GM18505 (cell line): ENCODE data around the gene AIMP2.
A peak's percentile ranks its signal among the peaks of the same experiment; 100 is the strongest.
"Not testable (repeated sequence)": the region's sequence is repeated elsewhere in the genome, so short reads cannot be mapped to it uniquely, and the experiment has no call there.

Source experiments
- ATAC-seq: cut with Tn5 transposase; IDR thresholded peaks from one replicate; pipeline ENCODE4 v1.9.1; 2021; ENCODE audit not compliant: unreplicated experiment
- POLR2A ChIP-seq: IDR thresholded peaks from 4 replicates; pipeline ENCODE4 v1.6.1; 2011; ENCODE audit warnings: borderline replicate concordance; ENCODE audit not compliant: insufficient read depth, insufficient read length; ENCODE audit errors: extremely low read depth

Gene AIMP2

DNA sequence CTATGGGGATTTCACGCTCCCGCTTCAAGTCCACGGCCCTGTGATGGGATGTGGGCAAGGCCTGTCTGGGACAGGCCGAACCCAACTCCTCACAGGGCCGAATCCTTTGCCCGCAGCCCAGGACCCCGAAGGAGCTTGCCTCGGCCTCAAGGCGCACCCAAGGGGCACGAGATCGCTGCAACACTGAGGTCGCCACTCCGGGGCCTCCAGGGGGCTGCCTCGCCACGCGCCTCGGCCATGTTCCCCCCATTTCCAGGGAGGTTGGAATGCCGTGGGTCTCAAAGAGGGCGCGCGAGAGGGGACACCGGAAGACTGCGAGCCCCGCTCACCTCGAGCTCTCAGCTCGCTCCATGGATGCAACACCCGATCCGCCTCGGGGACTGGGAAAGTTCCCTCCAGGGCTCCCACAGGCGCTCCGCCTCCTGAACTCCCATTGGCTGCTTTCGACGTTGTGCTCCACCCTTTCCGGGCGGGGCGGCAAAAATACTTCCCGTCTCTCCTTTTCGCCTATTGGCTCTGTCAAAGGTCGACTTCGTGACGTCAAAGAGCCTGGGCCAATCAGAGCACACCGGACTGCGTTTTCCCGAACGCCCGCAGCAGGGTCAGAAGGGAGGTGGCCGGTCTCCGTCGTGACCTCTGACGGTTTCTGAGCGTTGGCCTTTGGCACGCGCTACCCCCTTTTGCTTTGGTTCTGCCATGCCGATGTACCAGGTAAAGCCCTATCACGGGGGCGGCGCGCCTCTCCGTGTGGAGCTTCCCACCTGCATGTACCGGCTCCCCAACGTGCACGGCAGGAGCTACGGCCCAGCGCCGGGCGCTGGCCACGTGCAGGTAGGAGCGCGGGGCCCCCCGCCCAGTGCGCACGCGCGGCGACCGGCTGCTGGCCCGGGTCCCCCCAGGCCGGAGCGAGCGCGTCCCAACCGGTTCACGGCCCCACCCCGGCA is at the start of gene AIMP2, which contains the start of gene PMS2:
TSS of gene AIMP2 (plus strand) at position 605 of the 944 bp plus-strand sequence. CDS start at position 697, 92 bp downstream.
TSS of gene PMS2 (minus strand) at position 382 of the 944 bp plus-strand sequence. CDS start at position 352, 30 bp downstream.
- TF ChIP-seq POLR2A, result peak; percentile 85

DNA sequence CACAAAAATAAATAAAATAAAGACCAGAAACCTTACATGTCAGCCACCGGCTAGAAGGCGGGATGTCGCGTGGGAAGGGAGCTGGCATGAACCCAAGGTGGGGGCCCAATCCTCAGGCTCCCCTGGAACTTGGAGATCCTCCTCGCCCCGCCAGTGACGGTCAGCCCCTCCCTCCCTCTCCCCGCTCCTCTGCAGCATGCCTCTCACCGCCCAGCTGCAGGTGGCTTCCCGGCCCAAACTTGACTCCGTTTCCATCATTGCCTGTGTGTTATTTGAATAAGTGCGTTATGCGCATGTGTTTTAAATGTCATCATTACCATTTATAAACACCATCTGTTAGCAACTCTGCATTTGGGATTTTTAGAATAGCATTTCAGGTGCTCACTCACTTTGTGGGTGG is 45.9 kb upstream of the AIMP2 start:
- ATAC-seq, result not testable (repeated sequence)

More for the DNA sequence above, at the start of gene AIMP2, which contains the start of gene PMS2:
- ATAC-seq, result peak; percentile 92

DNA sequence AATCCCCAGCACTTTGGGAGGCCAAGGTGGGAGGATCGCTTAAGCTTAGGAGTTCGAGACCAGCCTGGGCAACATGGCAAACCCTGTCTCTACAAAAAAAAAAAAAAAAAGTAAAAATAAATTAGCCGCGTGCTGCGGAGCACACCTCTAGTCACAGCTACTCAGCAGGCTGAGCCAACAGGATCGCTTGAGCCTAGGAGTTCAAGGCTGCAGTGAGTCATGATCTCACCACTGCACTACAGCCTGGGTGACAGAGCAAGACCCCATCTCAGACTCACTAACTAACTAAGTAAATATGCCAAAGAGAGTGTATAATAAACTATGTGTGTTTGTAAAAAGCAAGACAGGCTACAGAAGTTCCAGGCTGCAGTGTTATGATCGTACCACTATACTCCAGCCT is 45.3 kb upstream of the AIMP2 start:
- not testable (repeated sequence) for ATAC-seq

DNA sequence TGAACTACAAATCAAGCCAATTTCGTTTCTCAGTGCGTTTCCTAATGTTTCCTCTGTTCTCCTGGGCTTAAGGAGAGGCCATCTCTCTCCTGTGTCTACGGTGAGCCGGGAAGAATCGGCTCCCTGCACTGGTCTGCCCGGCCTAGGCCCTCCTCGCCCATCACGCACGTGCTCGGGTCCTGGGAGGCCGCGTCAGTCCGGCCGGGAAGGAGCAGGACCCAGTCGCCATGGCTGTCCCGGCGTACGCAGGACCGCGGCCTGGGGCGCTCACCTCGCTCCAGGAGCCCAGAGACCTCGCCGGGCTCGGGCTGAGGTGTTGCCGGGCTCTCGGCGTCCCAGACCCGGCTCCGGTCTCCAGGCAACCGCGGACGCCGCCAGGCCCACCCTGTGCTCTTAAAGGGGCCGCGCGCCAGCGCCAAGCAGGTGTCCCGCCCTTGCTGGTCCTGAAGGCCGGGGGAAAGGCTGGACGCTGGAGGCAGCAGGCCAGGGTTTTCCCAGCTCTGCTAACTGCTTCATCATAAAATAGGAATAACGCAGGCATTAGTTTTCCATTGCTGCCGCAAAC is 38.6 kb upstream of the AIMP2 start, which contains the start of gene RSPH10B:
TSS of gene RSPH10B (minus strand) at position 343 of the 565 bp plus-strand sequence. CDS start 3,573 bp downstream, outside the sequence.
- ATAC-seq, result not testable (repeated sequence)

DNA sequence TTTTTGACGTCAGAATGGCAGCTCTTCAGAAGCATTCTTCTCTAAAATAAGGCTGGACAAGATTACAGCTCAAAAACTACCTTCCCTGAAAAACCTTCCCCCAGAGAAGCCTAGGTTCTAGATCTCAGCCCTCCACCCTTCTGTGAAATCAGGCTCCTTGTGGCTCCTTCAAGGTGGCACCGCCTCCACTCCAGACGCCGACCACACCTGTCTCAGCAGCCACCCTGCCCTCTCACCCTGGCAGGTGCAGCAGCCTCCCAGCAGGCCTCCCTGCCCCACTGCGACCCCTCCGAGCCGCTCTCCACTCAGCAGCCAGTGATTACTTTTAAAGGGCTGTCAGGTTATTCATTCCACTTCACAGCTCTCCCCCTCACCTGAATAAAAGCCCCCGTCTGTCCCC is 35.5 kb upstream of the AIMP2 start:
- ATAC-seq, result not testable (repeated sequence)

DNA sequence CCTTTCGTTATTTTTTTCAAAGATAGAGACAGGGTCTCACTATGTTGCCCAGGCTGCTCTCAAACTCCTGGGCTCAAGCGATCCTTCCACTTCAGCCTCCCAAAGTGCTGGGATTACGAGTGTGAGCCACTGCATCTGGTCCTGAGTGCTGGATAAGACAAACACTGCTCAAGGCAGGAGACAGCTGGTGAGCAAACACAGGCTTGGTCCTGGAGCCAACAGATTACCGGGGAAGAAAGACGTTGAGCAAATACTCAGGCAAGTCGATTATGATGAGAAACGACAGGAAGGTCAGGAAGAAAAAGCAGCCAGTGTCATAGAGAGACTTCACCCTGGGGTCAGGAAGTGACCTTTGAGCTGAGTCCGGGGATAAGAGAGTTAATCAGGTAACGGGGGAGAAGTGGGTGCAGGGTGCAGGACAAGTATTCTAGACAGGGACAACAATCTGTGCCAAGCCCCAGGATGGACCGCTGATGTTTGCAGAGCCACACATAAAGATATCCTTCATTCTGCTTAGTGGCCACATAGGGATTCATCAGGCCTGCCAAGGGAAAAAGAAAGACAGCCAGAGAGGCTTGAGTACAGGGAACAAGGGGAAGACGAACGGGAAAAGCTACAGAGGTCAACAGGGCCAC is 29.3 kb upstream of the AIMP2 start:
- ATAC-seq, result not testable (repeated sequence)

DNA sequence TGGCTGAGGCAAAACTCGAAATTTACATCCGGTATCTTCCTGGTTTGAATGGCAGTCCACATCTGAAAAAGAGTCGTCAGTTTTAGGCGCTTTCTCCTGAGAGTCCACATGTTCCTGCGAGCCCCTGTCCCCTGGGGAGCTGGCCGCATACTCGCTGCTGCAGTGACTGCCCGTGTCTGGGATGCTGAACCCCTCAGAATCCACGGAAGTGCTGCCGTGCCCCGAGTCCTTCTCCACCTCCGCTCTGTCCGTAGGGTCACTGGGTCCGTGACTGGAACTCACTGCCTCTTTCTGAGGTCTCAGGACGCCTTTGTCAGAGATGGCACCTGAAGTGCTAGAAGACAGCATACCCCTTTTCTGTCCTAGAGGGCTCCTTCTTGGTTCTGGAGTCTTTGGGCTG is 22.0 kb upstream of the AIMP2 start:
- not testable (repeated sequence) for ATAC-seq

DNA sequence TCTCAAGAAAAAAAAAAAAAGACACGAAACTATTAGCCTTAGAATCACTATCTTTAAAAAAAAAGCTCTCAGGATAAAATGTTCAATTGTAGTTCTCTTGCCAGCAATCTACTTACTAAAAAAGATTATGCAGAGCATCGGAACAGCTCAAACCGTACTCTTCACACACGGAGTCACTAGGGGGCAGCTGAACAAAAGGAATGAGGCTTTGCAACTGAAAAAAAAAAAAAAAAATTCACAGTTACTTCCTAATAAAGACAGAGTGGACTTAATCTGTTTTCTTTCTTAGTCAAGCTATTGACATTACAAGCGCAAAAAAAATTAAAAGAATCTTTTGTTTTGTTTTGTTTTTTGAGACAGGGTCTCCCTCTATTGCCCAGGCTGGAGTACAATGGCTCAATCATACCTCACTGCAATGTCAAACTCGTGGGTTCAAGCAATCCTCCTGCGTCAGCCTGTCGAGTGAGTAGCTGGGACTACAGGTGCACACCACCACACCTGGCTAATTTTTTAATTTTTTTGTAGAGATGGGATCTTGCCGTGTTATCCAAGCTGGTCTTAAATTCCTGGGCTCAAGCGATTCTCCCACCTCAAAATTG is 11.8 kb upstream of the AIMP2 start:
- ATAC-seq, result no peak
- no peak for TF ChIP-seq POLR2A

DNA sequence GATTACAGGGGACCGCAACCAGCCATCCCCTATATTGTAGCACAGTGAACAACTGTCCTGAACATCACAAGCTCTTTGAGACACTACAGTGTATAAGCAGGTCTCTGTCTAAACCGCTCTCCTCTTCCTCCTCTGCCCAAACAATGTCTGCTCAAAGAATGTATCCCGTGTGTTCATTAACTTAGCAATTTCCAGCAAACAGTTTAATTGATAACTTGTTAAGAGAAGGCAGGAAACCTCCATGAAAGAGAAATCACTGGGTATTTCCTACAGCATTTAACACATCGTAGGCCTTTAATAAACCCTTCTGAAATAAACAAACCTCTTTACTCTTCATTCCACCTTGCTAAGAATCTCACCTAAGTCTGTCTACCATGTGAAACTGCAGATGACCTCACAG is 1.7 kb upstream of the AIMP2 start:
- TF ChIP-seq POLR2A, result no peak
- no peak for ATAC-seq

DNA sequence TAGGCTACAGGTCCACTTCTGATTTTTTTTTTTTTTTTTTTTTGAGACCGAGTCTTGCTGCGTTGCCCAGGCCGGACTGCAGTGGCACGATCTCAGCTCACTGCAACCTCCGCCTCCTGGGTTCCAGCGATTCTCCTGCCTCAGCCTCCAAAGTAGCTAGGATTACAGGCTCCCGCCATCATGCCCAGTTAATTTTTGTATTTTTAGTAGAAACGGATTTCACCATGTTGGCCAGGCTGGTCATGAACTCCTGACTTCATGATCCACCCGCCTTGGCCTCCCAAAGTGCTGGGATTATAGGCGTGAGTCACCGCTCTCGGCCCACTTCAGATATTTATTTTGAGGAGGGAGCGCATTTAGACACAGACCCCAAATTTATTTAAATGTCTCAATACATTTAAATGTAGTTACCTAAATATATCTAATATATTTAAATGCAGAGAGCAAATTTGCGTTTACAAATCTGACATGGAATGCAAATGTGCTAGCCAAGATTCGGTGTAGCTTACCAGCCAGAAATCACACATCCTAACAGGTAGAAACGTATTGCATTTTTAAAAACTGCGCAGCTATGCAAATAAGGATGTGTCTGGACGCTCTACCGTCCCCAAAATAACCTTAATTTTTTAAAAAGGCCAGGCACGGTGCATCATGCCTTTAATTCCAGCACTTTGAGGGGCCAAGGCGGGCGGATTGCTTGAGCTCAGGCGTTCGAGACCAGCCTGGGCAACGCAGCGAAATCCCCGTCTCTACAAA is 1.1 kb upstream of the AIMP2 start:
- ATAC-seq, result not testable (repeated sequence)

DNA sequence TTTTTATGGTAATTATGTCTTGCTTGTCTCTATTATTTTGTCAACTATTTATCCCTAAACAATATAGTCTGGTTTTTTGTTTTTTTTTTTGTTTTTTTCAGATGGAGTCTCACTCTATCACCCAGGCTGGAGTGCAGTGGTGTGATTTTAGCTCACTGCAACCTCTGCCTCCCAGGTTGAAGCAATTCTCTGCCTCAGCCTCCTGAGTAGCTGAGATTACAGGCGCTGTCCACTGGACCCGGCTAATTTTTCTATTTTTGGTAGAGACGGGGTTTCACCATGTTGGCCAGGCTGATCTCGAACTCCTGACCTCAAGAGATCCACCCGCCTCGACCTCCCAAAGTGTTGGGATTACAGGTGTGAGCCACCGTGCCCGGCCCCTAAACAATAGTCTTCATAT is 1.3 kb downstream of the AIMP2 start:
- not testable (repeated sequence) for ATAC-seq

DNA sequence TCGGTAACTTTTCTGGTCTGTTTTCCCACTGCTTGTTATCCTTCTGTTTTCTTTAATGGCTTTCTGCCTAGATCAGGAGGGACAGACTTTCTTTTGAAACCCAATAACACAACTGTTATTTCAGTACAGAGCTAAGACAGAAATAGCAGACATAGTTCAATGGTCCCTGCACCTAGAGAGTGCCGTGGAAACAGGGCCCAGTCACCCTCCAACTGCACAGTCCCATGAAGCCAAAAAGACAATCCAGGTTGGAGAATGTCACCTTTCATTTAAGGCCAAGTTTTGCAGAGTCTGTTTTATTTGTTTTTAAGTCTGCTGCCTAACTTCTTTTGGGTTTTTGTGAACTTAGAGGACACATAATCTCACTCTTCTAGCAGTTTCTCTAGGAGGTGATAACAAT is 2.5 kb downstream of the AIMP2 start:
- ATAC-seq, result no peak
- TF ChIP-seq POLR2A, result no peak

DNA sequence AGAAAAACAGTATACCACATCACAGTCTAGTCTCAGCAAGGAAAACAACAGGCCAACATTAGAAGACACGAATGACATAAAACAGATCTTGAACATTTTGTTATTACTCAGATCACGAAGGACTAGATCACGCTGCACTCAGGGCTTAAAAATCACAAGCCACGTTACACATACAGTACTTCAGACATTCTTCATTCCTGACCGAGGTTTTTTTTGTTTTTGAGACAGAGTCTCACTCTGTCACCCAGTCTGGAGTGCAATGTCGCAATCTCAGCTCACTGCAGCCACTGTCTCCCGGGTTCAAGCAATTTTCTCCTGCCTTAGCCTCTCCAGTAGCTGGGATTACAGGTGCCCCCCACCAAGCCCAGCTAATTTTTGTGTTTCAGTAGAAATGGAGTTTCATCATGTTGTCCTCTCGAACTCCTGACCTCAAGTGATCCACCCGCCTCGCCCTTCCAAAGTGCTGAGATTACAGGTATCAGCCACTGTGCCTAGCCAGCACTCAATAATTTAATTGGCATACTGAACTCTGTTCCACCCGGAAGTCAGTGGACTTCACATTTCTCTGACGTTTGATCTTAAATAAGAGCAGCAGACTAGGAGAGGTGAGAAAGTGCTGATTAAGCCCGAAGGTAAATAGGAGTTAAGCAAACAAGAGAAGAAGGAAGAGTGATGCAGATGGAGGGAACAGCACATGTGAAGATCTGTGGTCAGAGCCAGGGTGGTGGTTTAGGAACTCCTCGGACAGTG is 3.5 kb downstream of the AIMP2 start:
- no peak for TF ChIP-seq POLR2A
- ATAC-seq, result no peak
